GM12892 (cell line): ENCODE data around the gene UTP25.

Experiments
- POLR2A ChIP-seq: IDR thresholded peaks from 2 replicates; pipeline ENCODE4 v1.6.1; 2011; ENCODE audit warnings: low read depth, low read length, control low read depth
- POLR2AphosphoS5 ChIP-seq: IDR thresholded peaks from 2 replicates; pipeline ENCODE4 v1.6.1; 2011; ENCODE audit warnings: low read depth, low read length, control low read depth
- TAF1 ChIP-seq: IDR thresholded peaks from 2 replicates; pipeline ENCODE4 v1.6.1; 2011; ENCODE audit warnings: low read depth, mild to moderate bottlenecking, control low read depth, low read length, borderline replicate concordance

- no peak for TF ChIP-seq POLR2A
- no peak for TF ChIP-seq POLR2AphosphoS5
- TF ChIP-seq TAF1: no peak
Observed at GRCh38 chr1:209884665-209885117, 56.9 kb downstream of the UTP25 start.
